GM20431 (cell line): Measurements from ENCODE around the gene C10orf90.

ENCODE experiments used
- in situ Hi-C: fragments of 300-500 bp; cut with MseI, MboI; formaldehyde crosslinking; loops from one replicate; pipeline ENCODE4 v1.15.0; 2020; ENCODE audit warnings: low sequenced_read_pairs; ENCODE audit not compliant: unreplicated experiment

Gene C10orf90, protein sequence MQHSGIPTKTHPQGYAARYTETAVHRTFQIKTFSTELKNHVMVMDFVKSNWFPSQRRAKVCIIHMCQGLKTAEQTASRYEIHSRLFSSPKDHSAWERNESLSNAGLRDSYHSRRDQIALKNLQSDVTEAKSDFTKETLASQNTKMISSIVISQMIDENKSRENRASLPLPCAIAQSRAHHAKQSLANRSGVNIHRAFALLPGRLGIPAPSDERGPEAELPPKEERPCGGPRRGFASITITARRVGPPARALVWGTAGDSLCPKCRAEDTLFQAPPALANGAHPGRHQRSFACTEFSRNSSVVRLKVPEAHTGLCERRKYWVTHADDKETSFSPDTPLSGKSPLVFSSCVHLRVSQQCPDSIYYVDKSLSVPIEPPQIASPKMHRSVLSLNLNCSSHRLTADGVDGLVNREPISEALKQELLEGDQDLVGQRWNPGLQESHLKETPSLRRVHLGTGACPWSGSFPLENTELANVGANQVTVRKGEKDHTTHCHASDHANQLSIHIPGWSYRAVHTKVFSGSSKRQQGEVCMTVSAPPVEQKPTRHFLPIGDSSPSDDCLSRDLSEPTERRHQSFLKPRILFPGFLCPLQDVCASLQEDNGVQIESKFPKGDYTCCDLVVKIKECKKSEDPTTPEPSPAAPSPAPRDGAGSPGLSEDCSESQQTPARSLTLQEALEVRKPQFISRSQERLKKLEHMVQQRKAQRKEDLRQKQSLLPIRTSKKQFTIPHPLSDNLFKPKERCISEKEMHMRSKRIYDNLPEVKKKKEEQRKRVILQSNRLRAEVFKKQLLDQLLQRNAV

GRCh38 chr10:126670056-126670894 is at the start of gene C10orf90:
Gene C10orf90 (minus strand): TSS chr10:126670693. CDS start chr10:126670480, 213 bp downstream.
- in situ Hi-C loops = no loop called here

DNA sequence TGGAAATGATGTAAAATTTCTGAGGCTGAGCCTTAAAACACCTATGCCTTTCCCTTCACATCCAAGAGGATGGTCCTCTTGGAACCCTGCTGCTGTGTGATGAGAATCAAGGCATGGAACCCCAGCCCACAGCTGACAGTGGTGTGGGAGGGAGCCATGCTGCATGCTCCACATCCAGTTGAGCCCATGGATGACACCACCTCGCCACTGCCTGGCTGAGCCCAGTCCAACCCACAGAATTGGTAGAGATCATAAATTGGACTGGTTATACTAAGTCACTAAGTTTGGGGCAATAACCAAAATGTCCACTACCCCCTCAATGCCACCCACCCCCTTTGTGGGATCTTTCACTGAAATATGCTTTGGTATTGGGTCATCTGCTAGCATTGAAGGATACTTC is 45.9 kb upstream of the C10orf90 start:
- in situ Hi-C loops = no loop called here

DNA sequence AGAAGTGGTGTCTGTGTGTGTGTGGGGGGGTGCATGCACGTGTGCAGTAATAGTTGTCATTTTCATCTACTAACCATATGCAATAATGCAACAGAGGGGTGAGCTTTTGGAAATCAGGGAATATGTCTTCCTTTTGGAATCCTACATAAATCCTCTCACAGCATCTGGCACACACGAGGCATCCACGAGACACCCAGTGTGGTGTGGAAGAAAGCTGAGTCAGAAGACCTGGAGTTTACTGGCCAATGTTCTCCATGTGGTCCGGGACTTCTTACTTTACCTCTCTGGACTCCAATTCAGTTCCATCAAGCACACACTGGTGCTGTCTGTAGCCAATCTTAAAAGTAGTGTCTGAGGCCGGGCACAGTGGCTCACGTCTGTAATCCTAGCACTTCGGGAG is 43.1 kb upstream of the C10orf90 start:
- in situ Hi-C loops = no loop called here

DNA sequence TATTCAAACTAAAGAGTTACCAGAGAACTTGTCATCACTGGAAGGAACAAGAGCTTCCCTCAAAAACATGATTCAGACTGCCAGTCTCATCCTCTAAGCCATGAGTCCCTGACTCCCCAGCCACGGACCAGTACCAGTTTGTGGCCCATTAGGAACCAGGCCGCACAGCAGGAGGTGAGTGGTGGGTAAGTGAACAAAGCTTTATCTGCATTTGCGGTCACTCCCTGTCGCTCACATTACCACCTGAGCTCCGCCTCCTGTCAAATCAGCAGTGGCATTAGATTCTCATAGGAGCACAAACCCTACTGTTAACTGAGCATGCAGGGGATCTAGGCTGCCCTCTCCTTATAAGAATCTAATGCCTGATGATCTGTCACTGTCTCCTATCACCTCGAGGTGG is 42.2 kb upstream of the C10orf90 start:
- in situ Hi-C loops = no loop called here

- in situ Hi-C loops = no loop called here
Observed at GRCh38 chr10:126705951-126706565, 35.6 kb upstream of the C10orf90 start.

DNA sequence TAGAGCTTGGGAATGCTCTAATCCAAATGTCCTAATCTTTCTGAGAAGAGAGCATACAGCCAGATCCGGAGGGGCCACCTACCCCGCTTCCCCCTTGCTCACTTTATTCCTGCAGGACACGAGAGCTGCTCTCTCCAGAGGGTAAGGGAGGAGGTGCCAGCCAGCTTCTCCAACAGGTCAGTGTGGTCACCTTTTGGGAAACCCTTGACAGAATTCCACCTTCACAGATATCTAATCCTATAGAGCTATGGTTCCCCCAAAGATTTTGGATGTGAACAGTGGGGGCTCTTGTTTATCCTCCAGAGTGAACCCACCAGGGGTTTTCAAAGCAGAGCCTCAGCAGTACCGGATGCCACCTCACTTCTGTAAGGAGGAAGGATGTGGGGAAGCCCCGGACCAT is 34.6 kb upstream of the C10orf90 start:
- in situ Hi-C loops = no loop called here

- in situ Hi-C loops = no loop called here
Observed at GRCh38 chr10:126704649-126705048, 34.2 kb upstream of the C10orf90 start.

DNA sequence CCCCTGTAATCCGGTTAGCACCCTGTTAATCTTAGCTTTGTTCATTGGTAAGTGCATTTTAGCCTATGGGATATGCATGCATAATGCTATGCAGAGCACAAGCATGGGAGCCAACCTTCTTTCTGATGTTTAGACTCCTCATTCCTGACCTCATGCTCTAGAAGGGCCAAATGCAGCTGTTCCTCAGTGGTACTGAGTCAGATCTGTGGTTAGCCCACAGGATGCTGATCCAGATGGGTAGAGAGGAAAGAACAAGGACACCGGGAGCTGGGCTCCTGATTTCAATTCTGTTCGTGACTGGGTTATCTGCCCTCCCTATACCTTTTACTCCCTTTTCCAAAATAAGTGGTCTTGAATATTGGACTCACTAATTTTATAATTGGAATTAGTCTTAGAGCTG is 31.7 kb upstream of the C10orf90 start:
- in situ Hi-C loops = no loop called here

- in situ Hi-C loops = no loop called here
Observed at GRCh38 chr10:126701526-126701925, 31.0 kb upstream of the C10orf90 start.

GRCh38 chr10:126696684-126697083 is 26.2 kb upstream of the C10orf90 start:
- in situ Hi-C loops = no loop called here

- in situ Hi-C loops = no loop called here
Observed at GRCh38 chr10:126691456-126691855, 21.0 kb upstream of the C10orf90 start.

- in situ Hi-C loops = no loop called here
Observed at GRCh38 chr10:126690534-126690933, 20.0 kb upstream of the C10orf90 start.

DNA sequence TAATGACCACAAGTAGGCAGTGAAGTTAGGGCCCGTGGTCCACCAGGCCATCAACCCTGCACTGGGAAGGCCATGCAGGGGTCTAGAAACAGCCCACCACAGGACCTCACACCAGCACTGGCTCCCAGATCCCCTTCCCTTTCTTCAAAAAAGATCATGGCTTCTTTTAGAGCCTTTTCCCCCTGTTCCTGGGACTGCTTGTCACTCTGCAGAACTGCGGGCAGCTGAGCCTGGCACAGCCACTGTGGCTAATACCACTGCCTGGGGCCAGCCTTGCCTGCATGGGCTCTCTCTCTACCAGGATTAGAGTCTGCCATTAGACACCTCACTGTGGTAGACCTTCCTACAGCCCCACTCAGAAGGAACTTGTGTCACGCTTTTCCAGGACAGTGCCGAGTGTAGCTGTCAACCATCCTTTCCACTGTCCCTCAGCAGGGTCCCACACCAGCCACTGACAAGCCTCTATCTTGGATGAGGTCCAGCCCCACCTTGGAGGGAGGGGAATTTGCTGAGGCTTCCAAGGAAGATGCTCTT is 19.0 kb upstream of the C10orf90 start:
- in situ Hi-C loops = no loop called here

GRCh38 chr10:126687121-126687606 is 16.7 kb upstream of the C10orf90 start:
- in situ Hi-C loops = no loop called here

- in situ Hi-C loops = no loop called here
Observed at GRCh38 chr10:126686719-126687118, 16.2 kb upstream of the C10orf90 start.

GRCh38 chr10:126686268-126686667 is 15.8 kb upstream of the C10orf90 start:
- in situ Hi-C loops = no loop called here

- in situ Hi-C loops = no loop called here
Observed at GRCh38 chr10:126685756-126686155, 15.3 kb upstream of the C10orf90 start.

GRCh38 chr10:126684171-126684745 is 13.8 kb upstream of the C10orf90 start:
- in situ Hi-C loops = no loop called here

- in situ Hi-C loops = no loop called here
Observed at GRCh38 chr10:126683466-126683865, 13.0 kb upstream of the C10orf90 start.
